ENCODE measurements around the gene DDX51.

DDX51 gene

DNA sequence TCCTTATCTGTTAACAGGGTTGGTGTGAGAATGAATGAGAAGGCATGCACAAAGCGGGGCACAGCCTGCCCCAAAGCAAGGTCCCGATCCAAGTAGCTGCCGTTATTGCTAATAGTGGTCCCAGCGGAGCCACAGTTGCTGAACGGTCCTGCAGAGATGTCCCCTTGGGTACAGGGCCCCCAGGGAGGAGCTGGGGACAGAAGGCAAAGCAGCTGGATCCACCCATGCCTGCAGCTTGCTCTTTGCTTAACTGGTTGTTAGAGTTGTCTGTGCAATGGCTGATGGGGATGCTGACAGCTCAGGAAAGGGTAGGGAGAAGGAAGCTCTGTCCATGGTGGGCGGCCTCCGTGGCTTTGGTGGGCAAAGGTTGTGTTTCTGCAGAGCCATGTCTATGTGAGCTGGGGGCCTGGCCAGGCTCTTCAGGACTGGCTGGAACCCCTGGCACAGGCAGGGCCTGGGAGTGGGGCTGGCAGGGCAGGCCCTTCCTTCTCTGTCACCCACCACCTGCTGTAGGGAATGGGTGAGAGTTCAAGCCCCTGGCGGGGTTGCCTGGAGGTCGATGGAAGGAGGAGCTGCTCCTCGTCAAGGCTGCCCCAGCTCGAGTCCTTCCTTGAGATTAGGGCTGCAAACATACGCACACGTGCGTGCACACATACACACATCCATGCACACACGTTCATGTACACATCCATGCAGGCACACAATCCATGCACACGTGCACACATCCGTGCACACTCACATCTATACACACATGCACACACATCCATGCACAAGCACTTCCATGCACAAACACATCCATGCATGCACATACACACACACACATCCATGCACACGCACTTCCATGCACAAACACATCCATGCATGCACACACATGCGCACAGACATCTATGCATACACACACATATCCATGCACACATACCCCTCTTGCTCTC, 35.6 kb upstream of the DDX51 start:
- DNase-seq, result no peak

DNA sequence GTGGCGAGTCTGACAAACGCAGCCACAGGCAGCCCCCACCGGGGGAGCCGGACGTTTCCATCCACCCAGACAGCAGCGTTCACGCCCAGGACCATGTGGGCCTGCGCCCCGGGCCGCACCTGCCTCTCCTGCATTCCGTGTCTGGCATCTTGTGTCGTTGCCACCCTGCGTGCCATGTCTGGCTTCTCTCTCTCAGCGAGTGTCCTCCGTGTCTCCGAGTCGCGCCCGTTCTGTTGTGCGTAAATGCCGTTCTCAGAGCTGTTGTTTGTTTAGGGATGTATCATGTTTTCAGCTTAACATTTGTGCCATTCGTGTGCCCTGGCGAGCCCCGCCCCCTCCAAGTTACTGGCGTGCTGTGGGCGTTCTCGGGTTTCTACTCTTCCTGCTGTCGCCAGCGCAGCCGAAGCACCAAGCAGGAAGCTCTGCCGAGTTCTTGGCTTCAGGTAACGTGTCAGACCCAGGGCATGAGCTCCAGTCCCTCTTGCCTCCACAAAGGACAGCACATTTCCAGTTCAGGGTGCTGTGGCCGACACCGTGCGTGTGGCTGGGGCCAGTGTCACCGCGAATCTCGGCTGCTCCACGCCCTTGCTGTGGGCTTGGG, 34.8 kb upstream of the DDX51 start:
- peak; percentile 21 for DNase-seq

DNA sequence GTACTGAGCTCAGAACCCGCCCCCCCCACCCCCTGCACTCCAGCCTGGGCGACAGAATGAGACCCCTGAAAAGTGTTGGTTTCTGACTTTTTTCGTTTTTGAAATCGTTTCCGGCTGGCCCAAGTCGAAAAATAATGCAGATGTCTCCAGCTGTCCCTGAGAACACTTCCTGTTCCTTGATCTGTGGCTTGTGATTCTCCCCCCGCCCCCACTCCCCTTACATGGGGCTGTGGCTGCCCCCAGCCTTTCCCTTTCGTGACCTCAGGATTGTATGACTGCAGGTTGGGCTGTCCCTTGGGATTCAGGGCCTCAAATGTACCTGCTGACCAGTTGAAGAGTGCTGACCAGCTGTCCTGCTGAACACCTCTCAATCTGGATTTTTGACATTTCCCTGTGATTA, 34.2 kb upstream of the DDX51 start:
- DNase-seq, result no peak

DNA sequence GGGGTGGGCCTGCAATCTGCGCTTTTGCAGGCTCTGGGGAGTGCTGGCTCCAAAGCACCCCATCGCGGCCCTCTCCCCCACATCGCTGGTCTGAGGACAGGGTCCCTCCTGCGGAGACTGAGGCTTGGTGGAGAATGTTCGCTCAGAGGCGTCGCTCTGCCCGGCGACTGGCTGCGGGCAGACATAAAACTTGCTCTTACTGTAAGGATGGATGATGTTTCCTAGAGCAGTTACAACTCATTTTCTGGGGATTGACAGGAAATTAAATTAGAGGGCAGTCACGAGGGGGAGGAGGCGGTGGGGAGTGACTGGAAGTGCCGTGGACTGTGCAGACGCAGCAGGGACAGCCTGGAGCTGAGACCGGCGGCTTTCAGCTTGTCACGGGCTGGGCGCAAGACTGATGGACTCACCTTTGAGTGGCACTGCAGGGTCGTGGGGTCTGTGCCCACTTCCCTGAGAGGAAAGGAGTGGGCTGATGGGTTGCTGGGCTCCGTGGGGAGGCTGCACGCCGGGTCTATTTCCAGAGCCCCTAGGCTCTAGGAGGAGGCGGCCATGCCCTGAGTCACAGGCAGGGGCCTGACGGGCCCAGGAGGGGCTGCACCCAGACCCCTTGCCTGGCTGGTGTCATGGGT, 32.9 kb upstream of the DDX51 start:
- no peak for DNase-seq

DNA sequence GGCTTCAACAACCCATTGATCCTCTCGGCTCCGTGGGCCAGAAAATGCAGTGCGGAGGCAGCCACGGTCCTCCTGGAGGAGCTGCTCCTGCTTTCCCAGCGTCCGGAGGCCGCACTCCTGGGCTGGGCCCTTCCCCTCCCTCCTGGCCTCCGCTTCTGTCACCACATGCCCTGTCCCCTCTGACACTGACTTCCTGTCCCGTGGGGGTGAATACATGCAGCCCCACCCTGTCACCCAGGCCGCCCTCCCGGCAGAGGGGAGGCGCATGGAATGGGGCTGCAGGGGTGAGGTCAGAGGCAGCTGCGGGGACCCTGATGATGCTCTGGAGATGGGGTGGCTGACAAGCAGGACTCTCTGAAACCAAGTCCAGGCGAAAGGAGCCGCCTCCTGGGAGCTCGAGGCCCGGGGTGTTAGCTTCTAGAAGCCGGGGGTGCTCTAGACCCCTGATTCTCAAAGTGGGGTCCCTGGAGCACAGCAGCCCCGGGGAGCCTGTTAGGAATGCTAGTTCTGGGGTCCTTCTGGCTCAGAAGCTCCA, 32.3 kb upstream of the DDX51 start:
- no peak for DNase-seq

DNA sequence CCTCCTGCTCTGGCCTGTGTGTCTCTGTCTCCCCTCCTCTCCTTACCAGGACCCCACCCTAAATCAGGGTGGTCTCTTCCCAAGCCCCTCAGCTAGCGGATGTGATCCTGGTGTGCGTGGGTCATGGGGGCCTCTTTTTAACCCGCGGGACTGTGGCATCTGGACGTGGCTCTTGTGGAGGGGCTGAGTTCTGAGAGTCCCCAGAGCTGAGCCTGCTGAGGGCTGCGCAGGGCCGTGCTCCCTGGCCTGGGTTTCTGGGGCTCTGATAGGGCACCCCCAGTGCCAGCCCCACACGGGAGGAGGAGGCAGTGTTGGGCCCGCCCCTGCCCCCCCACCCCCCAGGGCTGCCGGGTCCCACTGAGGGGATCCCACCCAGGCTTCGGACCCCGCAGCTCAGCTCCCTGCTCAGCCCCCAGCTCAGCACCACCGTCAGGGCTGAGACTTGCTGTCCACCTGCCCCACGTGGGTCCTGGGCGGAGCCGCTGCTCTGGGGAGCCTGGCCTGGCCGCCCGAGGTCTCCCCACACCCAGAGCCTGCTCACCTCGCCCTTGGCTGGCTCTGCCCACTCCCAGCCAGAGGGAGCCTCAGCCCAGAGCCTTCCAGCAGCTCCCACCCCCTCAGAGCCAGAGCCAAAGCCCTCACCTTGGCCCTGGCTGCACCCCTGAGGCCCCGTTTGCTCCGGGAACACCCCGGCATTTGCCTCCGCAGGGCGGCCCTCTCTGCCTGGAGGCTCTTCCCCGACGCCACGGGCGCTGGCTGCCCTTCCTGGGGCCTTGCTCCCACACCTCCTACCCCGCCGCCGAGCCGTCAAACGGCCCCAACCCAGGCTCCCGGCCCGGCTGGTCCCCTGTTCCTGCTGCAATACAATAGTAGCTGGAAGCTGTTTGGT, 31.6 kb upstream of the DDX51 start:
- no peak for DNase-seq

DNA sequence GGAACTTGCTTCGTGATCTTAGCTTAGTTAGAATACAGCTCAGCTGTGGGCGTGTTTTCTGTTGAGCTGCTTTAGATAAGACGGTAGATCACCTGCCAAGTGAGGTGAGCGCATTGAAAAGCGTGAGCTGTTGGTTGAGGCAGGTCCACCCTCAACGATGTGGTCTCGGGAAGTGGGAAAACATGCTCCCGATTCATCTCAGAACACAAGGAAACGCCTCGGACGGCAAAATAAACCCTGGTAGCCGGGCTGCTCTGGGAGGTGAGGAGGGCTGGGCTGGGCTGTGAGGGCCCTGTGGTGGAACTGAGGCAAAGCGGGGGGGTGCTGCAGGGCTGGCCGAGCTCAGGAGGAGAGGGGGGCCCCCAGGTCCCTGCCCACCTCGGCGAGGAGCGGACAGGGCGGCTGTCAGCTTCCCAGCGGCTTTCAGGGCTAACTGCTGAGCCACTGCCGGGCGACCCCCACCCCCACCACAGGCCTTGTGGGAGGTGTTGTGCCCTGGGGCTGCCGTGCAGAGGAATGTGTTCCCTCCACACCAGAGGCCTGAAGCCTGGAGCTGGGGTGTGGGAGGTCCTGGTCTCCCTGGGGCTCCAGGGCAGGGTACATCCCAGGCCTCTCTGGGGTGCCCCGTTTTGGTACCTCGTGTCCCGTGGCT, 30.8 kb upstream of the DDX51 start:
- DNase-seq, result no peak

DNA sequence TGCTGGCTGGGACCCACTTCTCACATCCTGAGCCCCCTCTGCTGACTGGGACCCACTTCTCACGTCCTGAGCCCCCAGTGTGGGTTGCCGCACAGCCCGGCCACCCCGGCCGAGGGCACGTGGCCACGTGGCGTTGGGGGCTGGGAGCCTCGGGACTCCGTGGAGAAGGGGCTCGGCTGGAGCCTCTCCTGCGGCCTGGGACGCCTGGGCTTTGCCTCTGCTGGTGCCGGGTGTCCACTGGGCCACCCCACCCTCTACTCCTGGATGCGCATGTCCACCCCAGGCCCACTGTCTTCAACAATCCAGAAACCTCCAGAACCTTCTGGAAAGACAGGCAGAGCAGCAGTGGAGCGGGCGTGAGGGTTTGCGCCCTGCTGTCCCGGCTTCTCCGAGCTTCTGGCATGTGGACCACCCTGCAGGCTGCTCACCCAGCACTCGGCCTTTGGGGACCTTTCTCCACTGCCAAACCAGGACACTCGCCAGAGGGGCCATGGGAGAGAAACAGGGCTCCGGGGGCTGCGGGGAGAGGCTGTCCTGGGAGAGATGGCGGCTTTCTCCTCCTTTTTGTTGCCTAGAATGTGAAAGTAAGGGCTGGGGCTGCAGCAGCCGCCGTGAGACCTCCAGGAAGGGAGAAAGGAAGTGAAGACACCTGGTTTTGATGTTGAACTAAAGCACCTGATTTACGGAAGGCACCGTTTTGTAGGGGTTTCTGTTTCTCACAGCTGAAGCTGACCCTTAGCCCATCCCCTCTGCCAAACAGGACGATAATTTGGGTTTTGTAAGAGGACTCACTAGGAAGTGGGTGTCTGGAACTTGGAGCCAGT, 30.1 kb upstream of the DDX51 start:
- DNase-seq, result no peak

DNA sequence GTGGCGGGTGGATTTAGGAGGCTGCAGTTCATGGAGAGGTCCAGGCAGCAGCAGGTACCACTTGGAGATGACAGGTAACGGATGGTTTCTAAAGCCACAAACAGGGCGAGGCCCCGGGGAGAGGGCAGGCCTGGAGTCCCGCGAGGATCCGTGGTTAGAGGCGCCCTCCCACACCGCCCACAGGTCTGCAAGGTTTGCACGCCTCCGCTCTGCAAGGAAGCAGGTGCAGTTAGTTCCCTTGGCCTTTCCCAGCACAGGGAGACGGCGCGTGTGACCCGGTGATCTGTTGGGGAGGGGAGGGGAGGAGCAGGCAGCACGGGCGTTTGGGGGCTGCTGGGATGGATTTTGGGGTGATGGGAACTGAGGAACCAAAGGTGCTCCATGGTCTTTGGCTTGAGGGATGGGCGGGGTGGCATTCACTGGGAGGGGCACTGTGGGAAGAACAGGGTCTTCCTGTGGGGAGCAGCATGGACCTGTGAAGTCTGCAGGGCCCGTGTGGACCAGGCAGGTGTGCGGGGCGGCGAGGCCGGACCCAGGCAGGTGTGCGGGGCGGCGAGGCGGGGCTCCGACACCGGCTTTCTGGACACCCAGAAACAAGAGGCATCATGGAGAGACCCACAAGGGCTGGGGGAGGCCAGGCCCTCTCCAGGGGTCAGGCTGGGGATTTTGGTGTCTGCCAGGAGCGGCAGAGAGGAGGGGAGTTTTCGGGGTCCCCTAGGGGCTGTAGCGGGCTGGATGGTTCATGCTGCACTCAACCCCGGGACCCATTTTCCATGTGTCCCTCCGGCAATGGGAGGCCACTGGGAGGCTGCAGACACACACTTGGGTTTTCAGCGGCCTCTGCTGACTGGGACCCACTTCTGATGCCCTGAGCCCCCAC, 29.3 kb upstream of the DDX51 start:
- no peak for DNase-seq

DNA sequence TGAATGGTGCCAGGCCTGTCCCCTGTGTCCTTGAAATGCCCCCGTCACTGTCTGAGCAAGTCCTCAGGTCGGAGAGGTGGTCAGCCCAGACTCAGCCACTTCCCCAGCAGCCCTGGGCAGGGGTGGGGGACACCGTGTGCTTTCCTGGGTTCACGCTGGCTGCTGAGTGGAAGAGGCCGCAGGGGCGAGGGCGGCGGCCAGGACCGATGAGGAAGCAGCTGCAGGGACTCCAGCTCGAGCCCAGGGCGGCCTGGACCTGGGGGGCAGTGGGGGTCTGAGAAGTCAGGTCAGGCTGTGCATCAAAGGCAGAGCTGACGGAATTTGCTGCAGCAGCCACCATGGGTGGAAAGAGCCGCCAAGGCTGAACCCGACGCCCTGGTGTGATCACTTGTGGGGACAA, 28.5 kb upstream of the DDX51 start:
- DNase-seq, result no peak

DNA sequence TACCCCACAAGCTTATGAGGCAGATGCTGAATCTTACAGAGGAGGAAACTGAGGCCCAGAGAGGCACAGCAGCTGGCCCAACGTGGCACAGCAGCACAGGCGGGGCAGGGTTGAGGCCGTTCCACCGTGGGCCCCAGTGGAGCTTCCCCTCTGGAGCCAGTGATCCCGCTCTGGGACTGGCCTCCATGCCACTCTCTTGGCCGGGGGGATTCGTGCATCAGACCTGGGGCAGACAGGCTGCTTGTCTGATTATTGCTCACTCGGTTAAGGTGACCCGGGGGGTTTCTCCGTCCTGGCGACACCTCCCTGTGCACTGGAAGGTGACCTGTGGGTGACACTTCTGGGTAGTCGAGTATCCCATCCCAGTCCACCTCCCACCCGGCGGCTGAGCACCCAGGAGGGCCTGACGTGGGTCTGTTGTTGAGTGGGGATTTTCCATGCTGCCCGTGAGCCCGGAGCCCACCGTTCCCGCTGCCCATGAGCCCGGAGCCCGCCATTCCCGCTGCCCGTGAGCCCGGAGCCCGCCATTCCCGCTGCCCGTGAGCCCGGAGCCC, 27.9 kb upstream of the DDX51 start:
- no peak for DNase-seq

DNA sequence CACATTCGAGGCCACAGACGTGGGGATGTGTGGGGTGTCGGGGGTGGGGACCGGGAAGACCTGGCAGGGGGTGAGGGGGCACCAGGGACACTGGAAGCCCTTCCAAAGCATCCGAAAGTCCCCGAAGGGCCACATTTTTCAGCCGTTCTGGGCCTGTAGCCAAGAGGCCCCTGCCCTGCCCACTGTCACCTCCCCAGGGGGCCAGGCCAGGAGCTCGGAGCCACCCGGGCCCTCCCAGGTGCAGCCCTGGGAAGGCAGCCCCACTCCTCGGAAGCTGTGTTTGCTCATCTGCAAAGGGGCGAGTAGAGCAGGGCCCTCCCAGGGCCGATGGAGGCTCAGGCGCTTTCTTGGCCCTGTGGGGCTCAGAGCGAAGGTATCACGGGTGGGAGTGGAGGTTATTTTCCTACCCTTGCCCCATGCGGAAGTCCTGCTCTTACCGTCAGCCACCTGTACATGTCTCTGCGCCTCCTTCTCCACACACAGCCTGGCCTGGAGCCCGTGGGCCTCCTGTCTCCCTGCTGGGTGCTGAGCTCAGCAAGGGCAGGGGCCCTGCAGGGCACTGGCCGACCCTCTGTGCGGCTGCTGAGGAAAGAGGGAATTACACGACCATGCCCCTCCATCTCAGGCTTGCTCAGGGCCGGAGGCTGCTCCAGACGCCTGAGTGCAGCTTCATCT, 27.3 kb upstream of the DDX51 start:
- no peak for DNase-seq

DNA sequence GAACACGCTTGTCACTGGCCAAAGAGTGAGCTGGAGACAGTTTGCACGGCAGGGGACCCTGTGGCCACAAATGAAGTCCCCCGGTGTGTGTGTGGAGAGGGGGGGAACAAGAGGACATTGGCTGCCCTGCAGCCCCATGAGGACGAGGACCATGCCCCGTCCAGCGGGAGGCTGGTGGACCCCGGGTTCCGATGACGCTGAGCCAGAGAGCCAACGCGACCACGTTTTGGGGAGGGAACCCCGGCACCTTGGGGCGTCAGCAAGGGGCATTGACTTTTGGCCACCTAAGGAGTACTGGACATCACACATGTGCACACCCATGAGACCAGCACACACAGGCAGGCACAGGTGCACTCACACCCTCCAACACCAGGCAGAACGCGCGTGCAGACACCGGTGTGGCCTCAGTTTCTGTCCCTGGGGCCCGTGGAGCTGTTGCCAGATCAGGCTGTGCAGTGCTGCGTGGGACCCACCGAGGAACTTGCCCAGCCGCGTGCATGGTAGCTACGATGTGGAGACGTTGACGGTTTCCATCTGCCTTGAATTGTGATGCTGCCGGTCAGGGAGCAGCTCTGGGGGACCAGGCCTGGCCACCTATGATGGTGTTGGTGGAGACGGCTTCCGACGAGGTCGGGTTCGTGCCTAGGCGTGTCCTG, 26.6 kb upstream of the DDX51 start:
- DNase-seq, result no peak

DNA sequence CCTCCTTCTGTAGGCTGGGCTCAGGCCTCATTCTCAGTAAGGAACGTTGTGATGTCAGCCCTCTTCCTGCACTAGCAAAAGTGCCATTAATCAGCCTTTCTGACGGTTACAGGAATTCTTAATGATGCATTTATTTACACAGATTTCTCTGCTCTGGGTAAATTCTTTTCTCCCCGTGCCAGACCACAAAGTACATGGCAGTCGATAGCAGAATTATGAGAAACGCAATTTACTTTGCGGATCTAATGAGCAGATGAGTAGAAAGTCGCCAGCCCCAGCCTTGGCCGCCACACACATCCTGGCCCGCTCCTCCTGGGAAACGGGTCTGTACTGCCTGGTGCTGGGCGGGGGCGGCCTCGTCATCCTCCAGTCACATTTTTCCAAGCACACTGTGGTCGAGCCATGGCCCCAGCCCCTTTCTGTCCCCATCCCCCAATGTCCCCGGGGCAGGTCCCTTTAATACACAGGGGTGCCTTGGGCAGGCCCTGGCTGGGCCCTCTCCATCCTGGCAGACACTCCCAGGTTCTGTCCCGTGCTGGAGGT, 26.0 kb upstream of the DDX51 start:
- no peak for DNase-seq

DNA sequence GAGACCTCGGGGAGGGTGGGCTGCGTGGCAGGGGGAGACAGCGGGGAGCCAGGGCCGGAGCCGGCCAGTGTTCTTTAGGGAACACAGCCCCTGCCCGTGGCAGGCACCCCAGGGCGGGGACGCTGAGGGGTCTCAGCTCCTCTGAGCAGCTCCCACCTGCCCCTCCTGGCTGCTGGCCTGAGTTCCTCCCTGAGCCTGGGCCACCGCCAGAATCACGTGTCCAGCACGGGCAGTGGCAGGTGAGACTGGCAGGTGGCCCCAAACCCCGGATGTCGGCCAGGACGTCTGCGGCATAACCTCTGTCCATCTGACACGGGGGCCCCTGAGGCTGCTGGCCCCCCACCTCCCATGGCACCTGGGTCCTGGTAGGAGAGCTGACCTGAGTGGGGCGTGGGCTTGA, 25.3 kb upstream of the DDX51 start:
- DNase-seq, result no peak

DNA sequence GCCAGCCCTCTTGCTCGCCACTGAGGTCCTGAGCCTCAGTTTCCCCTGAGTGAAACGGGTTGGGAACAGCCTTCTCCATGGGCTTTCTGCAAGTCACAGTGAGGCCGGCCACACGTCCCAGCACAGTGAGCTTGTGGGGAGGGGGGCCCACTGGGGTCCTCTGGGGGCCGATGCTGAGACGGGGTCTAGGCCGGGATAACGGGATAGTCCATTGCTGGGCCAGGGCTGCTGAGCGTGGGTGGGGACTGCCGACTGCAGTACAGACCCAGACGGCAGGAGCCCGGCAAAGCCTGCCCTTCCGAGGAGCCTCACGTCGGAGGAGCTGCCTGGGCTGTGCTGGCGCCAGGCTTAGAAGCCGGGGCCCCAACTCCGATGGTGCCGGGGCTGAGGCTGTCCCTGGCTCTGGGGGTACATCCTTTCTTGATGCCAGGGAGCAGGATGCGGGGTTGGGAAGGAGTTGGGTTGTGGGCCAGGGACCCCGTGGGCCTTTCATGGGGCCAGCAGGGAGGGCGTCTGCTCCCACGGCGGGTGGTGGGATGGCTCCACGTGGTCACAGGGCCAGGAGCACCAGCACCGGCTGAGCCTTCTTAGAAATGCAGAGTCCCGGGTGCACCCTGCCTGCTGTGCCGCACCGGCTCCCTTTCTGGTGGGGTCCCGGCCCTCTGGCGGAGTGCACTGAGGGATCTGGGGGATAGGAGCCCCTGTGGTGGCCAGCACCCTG, 24.4 kb upstream of the DDX51 start:
- DNase-seq, result no peak

DNA sequence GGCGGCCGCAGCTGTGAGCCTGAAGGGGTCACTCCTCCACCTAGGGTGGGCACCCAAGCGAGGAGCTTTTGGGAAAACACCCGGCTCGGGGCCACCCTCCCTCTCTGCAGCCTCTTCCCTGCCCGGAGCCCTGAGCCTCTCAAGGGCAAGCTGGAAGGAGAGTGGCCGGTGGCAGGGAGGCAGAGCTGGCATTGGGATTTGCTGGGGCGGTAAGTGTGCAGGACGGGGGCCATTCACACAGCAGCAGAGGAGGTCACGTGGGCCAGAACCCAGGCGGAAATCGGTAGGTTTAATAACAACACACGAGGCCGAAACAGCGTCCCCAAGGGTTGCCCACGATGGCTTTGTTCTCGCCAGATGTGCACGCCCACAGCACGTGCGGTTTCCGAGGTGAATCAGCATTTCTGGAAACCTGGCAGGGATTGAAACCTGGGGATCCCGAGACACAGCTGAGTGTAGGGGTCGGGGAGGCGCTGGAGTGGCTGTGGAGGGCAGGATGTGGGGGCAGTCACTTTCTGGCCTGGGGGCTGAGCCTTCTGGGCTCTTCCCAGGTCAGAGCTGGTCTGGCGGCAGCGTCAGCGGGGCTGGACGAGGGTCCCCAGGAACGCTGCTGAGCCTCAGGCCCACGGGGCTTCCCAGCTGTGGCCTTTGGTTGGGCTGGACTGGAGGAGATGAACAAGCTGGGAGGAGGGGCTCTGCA, 23.6 kb upstream of the DDX51 start:
- no peak for DNase-seq
